IMR-90 (cell line): ENCODE results near the gene CCDC171. TPM values are rescaled to one million over a fixed set of nuclear protein-coding genes. Genes with fewer than 3 reads are reported as not detected.

Experiments used
- ATAC-seq: fragments of 200-7000 bp; cut with Tn5 transposase; 2 replicates; pipeline ENCODE4 v1.9.1; 2020; ENCODE audit warnings: low read depth, mild to moderate bottlenecking, moderate library complexity
- BruUV-seq: library from RNA; stranded (reverse); fragments of 400-500 nt; replicated peaks from 2 replicates; lab custom pipeline; 2021; lab: Mats Ljungman, UMichigan
- CTCF ChIA-PET: fragments of 300-600 bp; formaldehyde crosslinking; extraction: SDS; loops from one replicate; lab custom pipeline; 2021; ENCODE audit warnings: antibody characterized with exemption; lab: Yijun Ruan, JAX
- POLR2A ChIA-PET: fragments of 300-600 bp; sonication (Branson Sonifier 250); formaldehyde crosslinking; loops from one replicate; lab custom pipeline; 2022; ENCODE audit warnings: antibody characterized with exemption; ENCODE audit not compliant: unreplicated experiment; lab: Charles Lee
- DNase-seq: peaks from one replicate; pipeline ENCODE4 v3.0.0; 2013
- H2AFZ ChIP-seq: replicated peaks from 2 replicates; pipeline ENCODE3; 2013; ENCODE audit warnings: low read length, mild to moderate bottlenecking; ENCODE audit not compliant: poor library complexity
- H2AK5ac ChIP-seq: 2 replicates; pipeline ENCODE4 v1.6.1; 2013; ENCODE audit warnings: low read depth, low read length, inconsistent platforms
- H2AK9ac ChIP-seq: replicated peaks from 2 replicates; pipeline ENCODE3; 2013; ENCODE audit warnings: mild to moderate bottlenecking, low read depth, low read length, moderate library complexity; ENCODE audit not compliant: poor library complexity
- H2BK120ac ChIP-seq: 2 replicates; pipeline ENCODE4 v1.6.1; 2013; ENCODE audit warnings: low read depth, low read length, inconsistent platforms
- H2BK15ac ChIP-seq: 3 replicates; pipeline ENCODE4 v1.6.1; 2013; ENCODE audit warnings: low read depth, low read length, inconsistent platforms
- H2BK20ac ChIP-seq: 2 replicates; pipeline ENCODE4 v1.6.1; 2013; ENCODE audit warnings: low read depth, mild to moderate bottlenecking, inconsistent platforms, low read length, moderate library complexity
- H2BK5ac ChIP-seq: 2 replicates; pipeline ENCODE4 v1.6.1; 2013; ENCODE audit warnings: mild to moderate bottlenecking, low read depth, low read length, inconsistent platforms; ENCODE audit not compliant: poor library complexity, severe bottlenecking
- H3K14ac ChIP-seq: replicated peaks from 2 replicates; pipeline ENCODE4 v1.6.1; 2013; ENCODE audit warnings: low read depth, low read length, inconsistent platforms
- H3K18ac ChIP-seq: 2 replicates; pipeline ENCODE4 v1.6.1; 2013; ENCODE audit warnings: low read depth, low read length, control low read depth
- H3K23ac ChIP-seq: 2 replicates; pipeline ENCODE4 v1.6.1; 2013; ENCODE audit warnings: low read depth, low read length, inconsistent platforms
- H3K27ac ChIP-seq: 2 replicates; pipeline ENCODE4 v1.5.1; 2013; ENCODE audit warnings: mild to moderate bottlenecking, control low read depth, low read length; ENCODE audit not compliant: insufficient read depth
- H3K27me3 ChIP-seq: 2 replicates; pipeline ENCODE4 v1.6.1; 2013; ENCODE audit warnings: low read length; ENCODE audit not compliant: control insufficient read depth, insufficient read depth
- H3K36me3 ChIP-seq: 2 replicates; pipeline ENCODE4 v1.6.1; 2013; ENCODE audit warnings: low read length, mixed read lengths; ENCODE audit not compliant: control insufficient read depth, insufficient read depth
- H3K4ac ChIP-seq: 2 replicates; pipeline ENCODE4 v1.6.1; 2013; ENCODE audit warnings: low read depth, low read length, inconsistent platforms
- H3K4me1 ChIP-seq: 2 replicates; pipeline ENCODE4 v1.6.1; 2013; ENCODE audit warnings: low read length, mixed read lengths; ENCODE audit not compliant: control insufficient read depth, insufficient read depth
- H3K4me2 ChIP-seq: 2 replicates; pipeline ENCODE4 v1.6.1; 2013; ENCODE audit warnings: low read depth, mild to moderate bottlenecking, control low read depth, low read length, moderate library complexity
- H3K4me3 ChIP-seq: 2 replicates; pipeline ENCODE4 v1.5.1; 2013; ENCODE audit warnings: low read depth, mild to moderate bottlenecking, control low read depth, low read length, moderate library complexity; ENCODE audit not compliant: insufficient read depth
- H3K56ac ChIP-seq: 2 replicates; pipeline ENCODE4 v1.6.1; 2013; ENCODE audit warnings: low read length, inconsistent platforms; ENCODE audit not compliant: insufficient read depth; ENCODE audit errors: extremely low read depth
- H3K79me1 ChIP-seq, 2 experiments: 2 replicates each; pipeline ENCODE4 v1.6.1; 2013; ENCODE audit warnings: low read length in 2 of 2, inconsistent platforms in 1 of 2, low read depth in 1 of 2
- H3K9ac ChIP-seq: 2 replicates; pipeline ENCODE4 v1.6.1; 2013; ENCODE audit warnings: low read depth, low read length, control low read depth
- H3K9me1 ChIP-seq: 2 replicates; pipeline ENCODE4 v1.6.1; 2013; ENCODE audit warnings: low read length, inconsistent platforms; ENCODE audit not compliant: insufficient read depth
- H3K9me3 ChIP-seq: 2 replicates; pipeline ENCODE4 v1.6.1; 2013; ENCODE audit warnings: low read length; ENCODE audit not compliant: control insufficient read depth, insufficient read depth
- H4K20me1 ChIP-seq: 2 replicates; pipeline ENCODE4 v1.6.1; 2013; ENCODE audit warnings: low read length, inconsistent platforms; ENCODE audit not compliant: insufficient read depth
- H4K5ac ChIP-seq: 2 replicates; pipeline ENCODE4 v1.6.1; 2013; ENCODE audit warnings: mild to moderate bottlenecking, low read depth, low read length, control low read depth
- H4K8ac ChIP-seq, 2 experiments: 2 replicates each; pipeline ENCODE4 v1.6.1; 2013; ENCODE audit warnings: low read depth in 2 of 2, low read length in 2 of 2, control low read depth in 1 of 2, inconsistent platforms in 1 of 2
- H4K91ac ChIP-seq: 2 replicates; pipeline ENCODE4 v1.6.1; 2013; ENCODE audit warnings: low read depth, low read length, inconsistent platforms; ENCODE audit not compliant: insufficient read depth
- BHLHE40 ChIP-seq: fragments of 150-350 bp; IDR thresholded peaks from 2 replicates; pipeline ENCODE4 v1.6.1; 2016; ENCODE audit warnings: mild to moderate bottlenecking, low read depth, low read length
- CHD1 ChIP-seq: IDR thresholded peaks from 2 replicates; pipeline ENCODE4 v1.6.1; 2012; ENCODE audit warnings: low read depth, low read length, improper control_type of control experiment
- CTCF ChIP-seq: conservative IDR thresholded peaks from 2 replicates; pipeline ENCODE4 v1.5.1; 2012; ENCODE audit warnings: mild to moderate bottlenecking, low read depth, low read length, improper control_type of control experiment
- ELK1 ChIP-seq: fragments of 150-350 bp; IDR thresholded peaks from 2 replicates; pipeline ENCODE4 v1.6.1; 2016; ENCODE audit warnings: low read depth, mild to moderate bottlenecking, low read length, moderate library complexity, borderline replicate concordance
- FOS ChIP-seq: fragments of 150-350 bp; IDR thresholded peaks from 2 replicates; pipeline ENCODE4 v1.6.1; 2016; ENCODE audit warnings: low read depth, low read length
- MAFK ChIP-seq: IDR thresholded peaks from 2 replicates; pipeline ENCODE4 v1.6.1; 2012; ENCODE audit warnings: low read depth, low read length, improper control_type of control experiment
- MAZ ChIP-seq: IDR thresholded peaks from 2 replicates; pipeline ENCODE4 v1.6.1; 2012; ENCODE audit warnings: low read depth, mild to moderate bottlenecking, low read length, improper control_type of control experiment, moderate library complexity, borderline replicate concordance
- MXI1 ChIP-seq: IDR thresholded peaks from 2 replicates; pipeline ENCODE4 v1.6.1; 2012; ENCODE audit warnings: low read depth, mild to moderate bottlenecking, low read length, moderate library complexity, borderline replicate concordance
- NFE2L2 ChIP-seq: fragments of 150-350 bp; IDR thresholded peaks from 2 replicates; pipeline ENCODE4 v1.6.1; 2016; ENCODE audit warnings: low read depth, mild to moderate bottlenecking, low read length
- RCOR1 ChIP-seq: IDR thresholded peaks from 2 replicates; pipeline ENCODE4 v1.6.1; 2012; ENCODE audit warnings: mild to moderate bottlenecking, low read length, improper control_type of control experiment; ENCODE audit not compliant: insufficient replicate concordance
- RFX5 ChIP-seq: IDR thresholded peaks from 2 replicates; pipeline ENCODE4 v1.8.0; 2012; ENCODE audit warnings: low read depth, mild to moderate bottlenecking, low read length, moderate library complexity
- SMC3 ChIP-seq: fragments of 150-350 bp; IDR thresholded peaks from 2 replicates; pipeline ENCODE4 v1.6.1; 2016; ENCODE audit warnings: low read depth, mild to moderate bottlenecking, antibody characterized with exemption, low read length, moderate library complexity
- USF2 ChIP-seq: fragments of 150-350 bp; IDR thresholded peaks from 2 replicates; pipeline ENCODE4 v1.6.1; 2017; ENCODE audit warnings: mild to moderate bottlenecking, antibody characterized with exemption, low read length, low read depth
- WGBS, 2 experiments: methylation state at CpG; one replicate each; pipeline versions ENCODE4 v1.1.5 to v1.1.7; 2013; ENCODE audit warnings: missing lambda C conversion rate in 2 of 2; ENCODE audit not compliant: insufficient read length in 1 of 2; ENCODE audit errors: extremely low coverage in 2 of 2; 5-methylcytosine and 5-hydroxymethylcytosine counted together
- dilution Hi-C: fragments of 300-500 bp; cut with HindIII; formaldehyde crosslinking; loops from one replicate; pipeline ENCODE4 v1.14.3; 2018; ENCODE audit warnings: low sequenced_read_pairs; ENCODE audit not compliant: unreplicated experiment
- in situ Hi-C: fragments of 300-500 bp; cut with MboI; formaldehyde crosslinking; loops from 3 replicates; pipeline ENCODE4 v1.14.3; 2019; ENCODE audit warnings: low sequenced_read_pairs, inconsistent platforms, mixed read lengths
- intact Hi-C: fragments of 100-400 bp; cut with micrococcal nuclease; formaldehyde crosslinking; loops from 2 replicates; pipeline ENCODE4 v1.10.0; 2022
- polyA plus RNA-seq, 3 experiments: library from polyadenylated mRNA; depleted of rRNA; stranded (reverse); fragments of >200 nt; gene quantifications; 2 replicates each; pipeline ENCODE4 v1.2.3, GENCODE V29; 2012; ENCODE audit warnings: low replicate concordance in 1 of 3
- total RNA-seq: library from RNA; depleted of rRNA; stranded (reverse); fragments of >200 nt; gene quantifications from 2 replicates; pipeline ENCODE4 v1.2.3, GENCODE V29; 2012

The CCDC171 gene
- total and polyA plus RNA-seq, 2 of the 4 experiments (the other 2 are of a cell fraction) = 0.63 to 2.2 TPM

- Histone ChIP-seq H4K91ac (no peak overlapping the region), H3K4me3 (no peak overlapping the region), H3K23ac (no peak overlapping the region), H3K9me3 (no peaks in the 10 kb centered on the region), H2BK120ac (no peak overlapping the region), H3K4me1 (no peaks in the 10 kb centered on the region), H3K27me3 (no peaks in the 10 kb centered on the region), H2AFZ (no peak overlapping the region), H4K20me1 (no peaks in the 10 kb centered on the region), H3K27ac (no peak overlapping the region), H3K14ac (no peak overlapping the region), H3K18ac (no peak overlapping the region), H3K4me2 (no peak overlapping the region), H3K79me1 (no peaks in the 10 kb centered on the region), H3K36me3 (no peaks in the 10 kb centered on the region), H2BK5ac (no peak overlapping the region), H3K9ac (no peak overlapping the region), H2BK15ac (no peak overlapping the region), H3K4ac (no peak overlapping the region), H4K8ac (no peak overlapping the region), H4K5ac (no peak overlapping the region), H2AK5ac (no peak overlapping the region), H2AK9ac (no peak overlapping the region), H2BK20ac (no peak overlapping the region), H3K56ac (no peak overlapping the region), H3K9me1 (no peaks in the 10 kb centered on the region)
- DNase-seq (no peak), ATAC-seq (no peak)
- intact Hi-C loops = no loop called here
- WGBS, 2 experiments = no CpG with 5 or more reads among the region's 1 CpG
- no peak for TF ChIP-seq USF2
- no peak for TF ChIP-seq MAZ
- TF ChIP-seq MAFK = no peak
- no peak for TF ChIP-seq SMC3
- TF ChIP-seq ELK1 = no peak
- no peak for TF ChIP-seq RCOR1
- TF ChIP-seq BHLHE40 = no peak
- no peak for TF ChIP-seq MXI1
- TF ChIP-seq CTCF = no peak
- TF ChIP-seq NFE2L2 = no peak
- TF ChIP-seq RFX5 = no peak
- no peak for TF ChIP-seq CHD1
- TF ChIP-seq FOS = no peak
- CTCF ChIA-PET = no interaction called here
- dilution Hi-C loops = no loop called here
- in situ Hi-C loops = no loop called here
- no TSS peak for BruUV-seq
- POLR2A ChIA-PET = no interaction called here
Observed at GRCh38 chr9:15849871-15850270, 297.0 kb downstream of the CCDC171 start.
